HepG2 (cell line): ENCODE measurements around the gene RIPOR1. TPM values are rescaled to one million over a fixed set of nuclear protein-coding genes. Genes with fewer than 3 reads are reported as not detected.

Experiments
- CBX1 ChIP-seq: IDR thresholded peaks from one replicate; pipeline ENCODE4 v1.6.1; 2016; ENCODE audit warnings: antibody characterized with exemption, low read depth
- CBX5 ChIP-seq: sonication (generic); formaldehyde crosslinking; IDR thresholded peaks from 2 replicates; pipeline ENCODE4 v1.4.0; 2020; ENCODE audit warnings: missing genetic modification reagents, borderline replicate concordance
- CCDC6 ChIP-seq: sonication (generic); formaldehyde crosslinking; IDR thresholded peaks from 2 replicates; pipeline ENCODE4 v1.8.1; 2022; ENCODE audit warnings: mild to moderate bottlenecking, missing genetic modification reagents, moderate library complexity
- FOXK2 ChIP-seq: fragments of 450-650 bp; IDR thresholded peaks from 2 replicates; pipeline ENCODE4 v1.6.1; 2016
- HNRNPLL ChIP-seq: fragments of 200-400 bp; formaldehyde crosslinking; IDR thresholded peaks from 2 replicates; pipeline ENCODE4 v1.6.1; 2017; ENCODE audit warnings: mild to moderate bottlenecking, low read depth, low read length; ENCODE audit not compliant: poor library complexity, severe bottlenecking
- HOXA9 ChIP-seq: sonication (generic); formaldehyde crosslinking; IDR thresholded peaks from 2 replicates; pipeline ENCODE4 v1.8.1; 2022; ENCODE audit warnings: missing genetic modification reagents, mild to moderate bottlenecking, moderate library complexity, borderline replicate concordance
- KDM6A ChIP-seq: IDR thresholded peaks from 2 replicates; pipeline ENCODE4 v1.6.1; 2016; ENCODE audit warnings: low read depth
- PTBP1 ChIP-seq: fragments of 200-400 bp; formaldehyde crosslinking; IDR thresholded peaks from 2 replicates; pipeline ENCODE4 v1.6.1; 2018; ENCODE audit warnings: low read length, low read depth; ENCODE audit not compliant: poor library complexity, severe bottlenecking
- ZNF326 ChIP-seq: sonication (generic); formaldehyde crosslinking; IDR thresholded peaks from 2 replicates; pipeline ENCODE4 v1.4.0; 2020; ENCODE audit warnings: missing genetic modification reagents, borderline replicate concordance
- ZNF614 ChIP-seq: IDR thresholded peaks from 2 replicates; pipeline ENCODE4 v1.6.1; 2018; ENCODE audit warnings: missing biosample characterization, missing genetic modification reagents, inconsistent platforms, borderline replicate concordance
- ZNF772 ChIP-seq: sonication (generic); formaldehyde crosslinking; IDR thresholded peaks from 2 replicates; pipeline ENCODE4 v1.5.0; 2020; ENCODE audit warnings: mild to moderate bottlenecking, missing genetic modification reagents
- ZSCAN22 ChIP-seq: sonication (generic); formaldehyde crosslinking; IDR thresholded peaks from 2 replicates; pipeline ENCODE4 v1.4.0; 2020; ENCODE audit warnings: mild to moderate bottlenecking, missing genetic modification reagents
- polyA plus RNA-seq, 8 experiments: library from polyadenylated mRNA; depleted of rRNA in 3 of 8; stranded (reverse) in 7 of 8; unstranded in 1 of 8; fragments of >200 nt; fragmentation: Illumina TruSeq in 4 of 8; extraction: Trizol in 4 of 8; gene quantifications; 2 replicates each; pipeline versions ENCODE4 v1.2.1 to v1.2.3, GENCODE V29; 2011 to 2016; ENCODE audit warnings: low read depth in 4 of 8, missing spikeins in 1 of 8, mixed read lengths in 1 of 8; ENCODE audit not compliant: insufficient read depth in 1 of 8
- total RNA-seq, 5 experiments: library from RNA; depleted of rRNA; stranded (reverse); fragments of >200 nt; fragmentation: Illumina TruSeq; extraction: Trizol; gene quantifications; 2 replicates each; pipeline ENCODE4 v1.2.3, GENCODE V29; 2016; ENCODE audit warnings: low read depth in 1 of 5
- TF ChIP-seq, protein P1 (sequence below): sonication (generic); formaldehyde crosslinking; IDR thresholded peaks from 2 replicates; pipeline ENCODE4 v1.5.0; 2020; ENCODE audit warnings: missing genetic modification reagents
- TF ChIP-seq, protein P2 (sequence below): sonication (generic); formaldehyde crosslinking; IDR thresholded peaks from 2 replicates; pipeline ENCODE4 v1.5.1; 2020; ENCODE audit warnings: missing genetic modification reagents, mild to moderate bottlenecking, borderline replicate concordance
- TF ChIP-seq, protein P3 (sequence below): sonication (generic); formaldehyde crosslinking; IDR thresholded peaks from 2 replicates; pipeline ENCODE4 v1.4.0; 2020; ENCODE audit warnings: mild to moderate bottlenecking, missing genetic modification reagents, borderline replicate concordance
- TF ChIP-seq, protein P4 (sequence below): sonication (generic); formaldehyde crosslinking; IDR thresholded peaks from 2 replicates; pipeline ENCODE4 v1.4.0; 2020; ENCODE audit warnings: missing genetic modification reagents, mild to moderate bottlenecking, borderline replicate concordance
- TF ChIP-seq, protein P5 (sequence below): IDR thresholded peaks from 2 replicates; pipeline ENCODE4 v1.6.1; 2012; ENCODE audit warnings: low read length, improper control_type of control experiment

The RIPOR1 gene
- total and polyA plus RNA-seq, 2 of the 13 experiments (the other 11 are each of a cell fraction or from before 2014, with no cell fraction given) = 4.6 to 8.1 TPM

DNA sequence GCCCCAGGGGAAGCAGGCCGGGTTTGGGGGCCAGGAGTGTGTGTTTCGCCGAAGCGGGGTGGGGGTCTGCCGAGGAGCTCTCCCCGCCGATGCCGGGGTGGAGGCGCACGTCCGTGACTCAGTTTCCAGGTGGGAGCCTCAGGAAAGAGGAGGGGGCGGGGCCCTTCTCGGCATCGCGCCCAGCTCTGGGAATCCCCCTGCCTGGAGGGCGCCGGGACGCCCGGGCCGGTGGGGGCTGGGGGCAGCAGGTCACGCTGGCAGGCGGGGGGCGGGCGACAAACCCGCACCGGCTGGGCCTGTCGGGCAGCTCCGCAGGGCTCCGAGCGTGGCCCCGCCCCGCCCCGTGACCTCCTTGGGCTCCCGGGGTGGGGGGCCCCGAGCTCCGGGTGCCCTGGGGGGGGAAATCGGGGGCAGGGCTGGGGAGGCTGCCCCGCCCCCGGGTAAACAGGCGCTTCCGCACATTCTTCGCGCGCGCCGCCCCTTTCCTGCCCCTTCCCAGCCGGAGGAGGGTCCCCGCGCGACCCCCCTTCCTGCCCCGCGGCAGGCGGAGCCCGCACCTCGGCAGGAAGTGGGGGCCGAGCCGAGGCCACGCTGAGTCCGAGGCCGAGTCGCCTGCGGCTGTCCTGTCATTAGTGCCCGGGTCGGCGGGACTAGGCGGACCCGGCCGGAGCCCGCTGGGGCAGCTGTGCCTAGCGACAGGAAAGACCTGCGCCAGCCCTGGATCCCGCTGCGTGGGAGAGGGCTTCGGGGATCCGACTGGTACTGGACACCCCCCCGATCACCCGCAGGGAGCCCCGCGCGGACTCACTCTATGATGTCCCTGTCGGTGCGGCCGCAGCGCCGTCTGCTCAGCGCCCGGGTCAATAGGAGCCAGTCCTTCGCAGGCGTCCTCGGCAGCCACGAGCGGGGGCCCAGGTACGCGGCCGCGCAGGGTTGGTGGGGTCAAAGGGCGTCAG is 9.3 kb downstream of the RIPOR1 start (continued):
- TF ChIP-seq ZNF772 (CRISPR knock-in tag) = no peak
- TF ChIP-seq CCDC6 = no peak
- TF ChIP-seq HNRNPLL = peak; percentile 63
- TF ChIP-seq CBX5 (CRISPR knock-in tag) = no peak
- no peak for TF ChIP-seq ZSCAN22 (CRISPR knock-in tag)
- TF ChIP-seq, protein P1, sequence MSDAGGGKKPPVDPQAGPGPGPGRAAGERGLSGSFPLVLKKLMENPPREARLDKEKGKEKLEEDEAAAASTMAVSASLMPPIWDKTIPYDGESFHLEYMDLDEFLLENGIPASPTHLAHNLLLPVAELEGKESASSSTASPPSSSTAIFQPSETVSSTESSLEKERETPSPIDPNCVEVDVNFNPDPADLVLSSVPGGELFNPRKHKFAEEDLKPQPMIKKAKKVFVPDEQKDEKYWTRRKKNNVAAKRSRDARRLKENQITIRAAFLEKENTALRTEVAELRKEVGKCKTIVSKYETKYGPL = no peak
- TF ChIP-seq HOXA9 (CRISPR knock-in tag) = no peak
- no peak for TF ChIP-seq KDM6A (CRISPR knock-in tag)
- TF ChIP-seq, protein P2, sequence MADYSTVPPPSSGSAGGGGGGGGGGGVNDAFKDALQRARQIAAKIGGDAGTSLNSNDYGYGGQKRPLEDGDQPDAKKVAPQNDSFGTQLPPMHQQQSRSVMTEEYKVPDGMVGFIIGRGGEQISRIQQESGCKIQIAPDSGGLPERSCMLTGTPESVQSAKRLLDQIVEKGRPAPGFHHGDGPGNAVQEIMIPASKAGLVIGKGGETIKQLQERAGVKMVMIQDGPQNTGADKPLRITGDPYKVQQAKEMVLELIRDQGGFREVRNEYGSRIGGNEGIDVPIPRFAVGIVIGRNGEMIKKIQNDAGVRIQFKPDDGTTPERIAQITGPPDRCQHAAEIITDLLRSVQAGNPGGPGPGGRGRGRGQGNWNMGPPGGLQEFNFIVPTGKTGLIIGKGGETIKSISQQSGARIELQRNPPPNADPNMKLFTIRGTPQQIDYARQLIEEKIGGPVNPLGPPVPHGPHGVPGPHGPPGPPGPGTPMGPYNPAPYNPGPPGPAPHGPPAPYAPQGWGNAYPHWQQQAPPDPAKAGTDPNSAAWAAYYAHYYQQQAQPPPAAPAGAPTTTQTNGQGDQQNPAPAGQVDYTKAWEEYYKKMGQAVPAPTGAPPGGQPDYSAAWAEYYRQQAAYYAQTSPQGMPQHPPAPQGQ (CRISPR knock-in tag) = no peak
- TF ChIP-seq, protein P3, sequence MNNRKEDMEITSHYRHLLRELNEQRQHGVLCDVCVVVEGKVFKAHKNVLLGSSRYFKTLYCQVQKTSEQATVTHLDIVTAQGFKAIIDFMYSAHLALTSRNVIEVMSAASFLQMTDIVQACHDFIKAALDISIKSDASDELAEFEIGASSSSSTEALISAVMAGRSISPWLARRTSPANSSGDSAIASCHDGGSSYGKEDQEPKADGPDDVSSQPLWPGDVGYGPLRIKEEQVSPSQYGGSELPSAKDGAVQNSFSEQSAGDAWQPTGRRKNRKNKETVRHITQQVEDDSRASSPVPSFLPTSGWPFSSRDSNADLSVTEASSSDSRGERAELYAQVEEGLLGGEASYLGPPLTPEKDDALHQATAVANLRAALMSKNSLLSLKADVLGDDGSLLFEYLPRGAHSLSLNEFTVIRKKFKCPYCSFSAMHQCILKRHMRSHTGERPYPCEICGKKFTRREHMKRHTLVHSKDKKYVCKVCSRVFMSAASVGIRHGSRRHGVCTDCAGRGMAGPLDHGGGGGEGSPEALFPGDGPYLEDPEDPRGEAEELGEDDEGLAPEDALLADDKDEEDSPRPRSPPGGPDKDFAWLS = no peak
- no peak for TF ChIP-seq ZNF614 (CRISPR knock-in tag)
- TF ChIP-seq CBX1 = no peak
- TF ChIP-seq, protein P4, sequence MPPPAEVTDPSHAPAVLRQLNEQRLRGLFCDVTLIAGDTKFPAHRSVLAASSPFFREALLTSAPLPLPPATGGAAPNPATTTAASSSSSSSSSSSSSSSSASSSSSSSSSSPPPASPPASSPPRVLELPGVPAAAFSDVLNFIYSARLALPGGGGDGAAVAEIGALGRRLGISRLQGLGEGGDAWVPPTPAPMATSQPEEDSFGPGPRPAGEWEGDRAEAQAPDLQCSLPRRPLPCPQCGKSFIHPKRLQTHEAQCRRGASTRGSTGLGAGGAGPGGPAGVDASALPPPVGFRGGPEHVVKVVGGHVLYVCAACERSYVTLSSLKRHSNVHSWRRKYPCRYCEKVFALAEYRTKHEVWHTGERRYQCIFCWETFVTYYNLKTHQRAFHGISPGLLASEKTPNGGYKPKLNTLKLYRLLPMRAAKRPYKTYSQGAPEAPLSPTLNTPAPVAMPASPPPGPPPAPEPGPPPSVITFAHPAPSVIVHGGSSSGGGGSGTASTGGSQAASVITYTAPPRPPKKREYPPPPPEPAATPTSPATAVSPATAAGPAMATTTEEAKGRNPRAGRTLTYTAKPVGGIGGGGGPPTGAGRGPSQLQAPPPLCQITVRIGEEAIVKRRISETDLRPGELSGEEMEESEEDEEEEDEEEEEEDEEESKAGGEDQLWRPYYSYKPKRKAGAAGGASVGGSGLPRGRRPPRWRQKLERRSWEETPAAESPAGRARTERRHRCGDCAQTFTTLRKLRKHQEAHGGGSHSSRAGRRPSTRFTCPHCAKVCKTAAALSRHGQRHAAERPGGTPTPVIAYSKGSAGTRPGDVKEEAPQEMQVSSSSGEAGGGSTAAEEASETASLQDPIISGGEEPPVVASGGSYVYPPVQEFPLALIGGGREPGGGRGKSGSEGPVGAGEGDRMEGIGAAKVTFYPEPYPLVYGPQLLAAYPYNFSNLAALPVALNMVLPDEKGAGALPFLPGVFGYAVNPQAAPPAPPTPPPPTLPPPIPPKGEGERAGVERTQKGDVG (CRISPR knock-in tag) = no peak
- no peak; the same call in 1 of the 2 replicates for TF ChIP-seq ZNF326 (CRISPR knock-in tag)
- TF ChIP-seq, protein P5, sequence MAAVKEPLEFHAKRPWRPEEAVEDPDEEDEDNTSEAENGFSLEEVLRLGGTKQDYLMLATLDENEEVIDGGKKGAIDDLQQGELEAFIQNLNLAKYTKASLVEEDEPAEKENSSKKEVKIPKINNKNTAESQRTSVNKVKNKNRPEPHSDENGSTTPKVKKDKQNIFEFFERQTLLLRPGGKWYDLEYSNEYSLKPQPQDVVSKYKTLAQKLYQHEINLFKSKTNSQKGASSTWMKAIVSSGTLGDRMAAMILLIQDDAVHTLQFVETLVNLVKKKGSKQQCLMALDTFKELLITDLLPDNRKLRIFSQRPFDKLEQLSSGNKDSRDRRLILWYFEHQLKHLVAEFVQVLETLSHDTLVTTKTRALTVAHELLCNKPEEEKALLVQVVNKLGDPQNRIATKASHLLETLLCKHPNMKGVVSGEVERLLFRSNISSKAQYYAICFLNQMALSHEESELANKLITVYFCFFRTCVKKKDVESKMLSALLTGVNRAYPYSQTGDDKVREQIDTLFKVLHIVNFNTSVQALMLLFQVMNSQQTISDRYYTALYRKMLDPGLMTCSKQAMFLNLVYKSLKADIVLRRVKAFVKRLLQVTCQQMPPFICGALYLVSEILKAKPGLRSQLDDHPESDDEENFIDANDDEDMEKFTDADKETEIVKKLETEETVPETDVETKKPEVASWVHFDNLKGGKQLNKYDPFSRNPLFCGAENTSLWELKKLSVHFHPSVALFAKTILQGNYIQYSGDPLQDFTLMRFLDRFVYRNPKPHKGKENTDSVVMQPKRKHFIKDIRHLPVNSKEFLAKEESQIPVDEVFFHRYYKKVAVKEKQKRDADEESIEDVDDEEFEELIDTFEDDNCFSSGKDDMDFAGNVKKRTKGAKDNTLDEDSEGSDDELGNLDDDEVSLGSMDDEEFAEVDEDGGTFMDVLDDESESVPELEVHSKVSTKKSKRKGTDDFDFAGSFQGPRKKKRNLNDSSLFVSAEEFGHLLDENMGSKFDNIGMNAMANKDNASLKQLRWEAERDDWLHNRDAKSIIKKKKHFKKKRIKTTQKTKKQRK = no peak
- TF ChIP-seq PTBP1 = no peak
- TF ChIP-seq FOXK2 = no peak
